H9 (cell line): Measurements from ENCODE around the gene PLA2G15. TPM values are rescaled to one million over a fixed set of nuclear protein-coding genes. Genes with fewer than 3 reads are reported as not detected.

Experiments used
- DNase-seq: peaks from one replicate; pipeline ENCODE4 v3.0.0-alpha.2; 2017
- H2AFZ ChIP-seq: one replicate; pipeline ENCODE4 v1.6.1; 2013; ENCODE audit warnings: mild to moderate bottlenecking, low read length, control low read depth, moderate library complexity
- H2AK5ac ChIP-seq: 2 replicates; pipeline ENCODE4 v1.6.1; 2013; ENCODE audit warnings: low read length, control low read depth, mixed read lengths; ENCODE audit not compliant: insufficient read length
- H2BK120ac ChIP-seq: one replicate; pipeline ENCODE4 v1.6.1; 2013; ENCODE audit warnings: low read depth, mild to moderate bottlenecking, low read length, control low read depth, inconsistent platforms; ENCODE audit not compliant: poor library complexity, severe bottlenecking
- H2BK12ac ChIP-seq: 2 replicates; pipeline ENCODE4 v1.6.1; 2013; ENCODE audit warnings: low read length, control low read depth, mixed read lengths, low read depth; ENCODE audit not compliant: insufficient read length
- H2BK15ac ChIP-seq: 2 replicates; pipeline ENCODE4 v1.6.1; 2013; ENCODE audit warnings: low read depth, low read length, control low read depth
- H2BK20ac ChIP-seq: one replicate; pipeline ENCODE4 v1.6.1; 2013; ENCODE audit warnings: low read depth, mild to moderate bottlenecking, low read length, control low read depth, inconsistent platforms; ENCODE audit not compliant: poor library complexity, severe bottlenecking
- H2BK5ac ChIP-seq: 2 replicates; pipeline ENCODE4 v1.6.1; 2013; ENCODE audit warnings: low read length, control low read depth, mixed read lengths; ENCODE audit not compliant: insufficient read length
- H3K14ac ChIP-seq: 2 replicates; pipeline ENCODE4 v1.6.1; 2013; ENCODE audit warnings: low read length, control low read depth; ENCODE audit not compliant: insufficient read depth
- H3K18ac ChIP-seq: 2 replicates; pipeline ENCODE4 v1.6.1; 2013; ENCODE audit warnings: low read depth, mild to moderate bottlenecking, mixed read lengths, low read length, control low read depth; ENCODE audit not compliant: insufficient read length
- H3K23ac ChIP-seq: 2 replicates; pipeline ENCODE4 v1.6.1; 2013; ENCODE audit warnings: low read length, control low read depth, mixed read lengths, low read depth; ENCODE audit not compliant: insufficient read length
- H3K23me2 ChIP-seq: 2 replicates; pipeline ENCODE4 v1.6.1; 2013; ENCODE audit warnings: low read depth, mild to moderate bottlenecking, mixed read lengths, low read length, control low read depth; ENCODE audit not compliant: insufficient read length, poor library complexity, severe bottlenecking
- H3K27ac ChIP-seq: 2 replicates; pipeline ENCODE4 v1.5.1; 2013; ENCODE audit warnings: low read length, control low read depth, mixed read lengths, low read depth; ENCODE audit not compliant: insufficient read length
- H3K27me3 ChIP-seq: 2 replicates; pipeline ENCODE4 v1.6.1; 2013; ENCODE audit warnings: low read length, control low read depth, inconsistent platforms; ENCODE audit not compliant: insufficient read depth
- H3K4ac ChIP-seq: 2 replicates; pipeline ENCODE4 v1.6.1; 2013; ENCODE audit warnings: low read depth, mild to moderate bottlenecking, control low read depth, inconsistent platforms, low read length, moderate library complexity
- H3K4me1 ChIP-seq: 2 replicates; pipeline ENCODE4 v1.6.1; 2013; ENCODE audit warnings: low read length, control low read depth, inconsistent platforms; ENCODE audit not compliant: insufficient read depth
- H3K4me2 ChIP-seq: 2 replicates; pipeline ENCODE4 v1.6.1; 2013; ENCODE audit warnings: low read length, control low read depth, mixed read lengths; ENCODE audit not compliant: insufficient read length, insufficient read depth
- H3K56ac ChIP-seq: 2 replicates; pipeline ENCODE4 v1.6.1; 2013; ENCODE audit warnings: low read depth, mild to moderate bottlenecking, mixed read lengths, low read length, control low read depth; ENCODE audit not compliant: insufficient read length
- H3K79me1 ChIP-seq: 2 replicates; pipeline ENCODE4 v1.6.1; 2013; ENCODE audit warnings: low read depth, mild to moderate bottlenecking, moderate library complexity, low read length, control low read depth, inconsistent platforms; ENCODE audit not compliant: insufficient read depth, poor library complexity, severe bottlenecking
- H3K79me2 ChIP-seq: 2 replicates; pipeline ENCODE4 v1.6.1; 2013; ENCODE audit warnings: low read length, control low read depth, inconsistent platforms; ENCODE audit not compliant: insufficient read depth
- H3K9ac ChIP-seq: 2 replicates; pipeline ENCODE4 v1.6.1; 2013; ENCODE audit warnings: low read length, control low read depth, mixed read lengths; ENCODE audit not compliant: insufficient read length; ENCODE audit errors: extremely low read depth
- H3K9me3 ChIP-seq: one replicate; pipeline ENCODE4 v1.6.1; 2013; ENCODE audit warnings: low read depth, low read length, inconsistent platforms; ENCODE audit not compliant: control insufficient read depth
- H3T11ph ChIP-seq: one replicate; pipeline ENCODE4 v1.6.1; 2013; ENCODE audit warnings: mild to moderate bottlenecking, low read length, control low read depth, inconsistent platforms
- H4K20me1 ChIP-seq: one replicate; pipeline ENCODE4 v1.6.1; 2013; ENCODE audit not compliant: control insufficient read depth, insufficient read length, insufficient read depth
- H4K5ac ChIP-seq: 2 replicates; pipeline ENCODE4 v1.6.1; 2013; ENCODE audit warnings: low read depth, mild to moderate bottlenecking, mixed read lengths, low read length, control low read depth; ENCODE audit not compliant: insufficient read length
- H4K8ac ChIP-seq: replicated peaks from 2 replicates; pipeline ENCODE4 v1.6.1; 2013; ENCODE audit warnings: low read length, control low read depth, mixed read lengths, low read depth; ENCODE audit not compliant: insufficient read length
- H4K91ac ChIP-seq: 2 replicates; pipeline ENCODE4 v1.6.1; 2013; ENCODE audit warnings: low read depth, mild to moderate bottlenecking, moderate library complexity, mixed read lengths, low read length, control low read depth; ENCODE audit not compliant: insufficient read length
- H3K27ac Mint-ChIP-seq, 3 experiments: 2 replicates in 2 of 3; 3 replicates in 1 of 3; pipeline ENCODE4 v1.8.0; 2020 to 2021; ENCODE audit warnings: mixed read lengths in 3 of 3, mild to moderate bottlenecking in 1 of 3, moderate library complexity in 1 of 3
- H3K27me3 Mint-ChIP-seq: 2 replicates; pipeline ENCODE4 v1.8.0; 2021; ENCODE audit warnings: low read depth, mild to moderate bottlenecking, moderate library complexity, mixed read lengths
- H3K36me3 Mint-ChIP-seq, 3 experiments: 2 replicates in 2 of 3; 3 replicates in 1 of 3; pipeline ENCODE4 v1.8.0; 2020 to 2021; ENCODE audit warnings: low read depth in 3 of 3, mixed read lengths in 3 of 3; ENCODE audit not compliant: insufficient read depth in 1 of 3
- H3K4me1 Mint-ChIP-seq, 2 experiments: 2 replicates each; pipeline ENCODE4 v1.8.0; 2020; ENCODE audit warnings: mixed read lengths in 2 of 2
- H3K4me3 Mint-ChIP-seq, 2 experiments: 2 replicates in 1 of 2; 3 replicates in 1 of 2; pipeline ENCODE4 v1.8.0; 2020 to 2021; ENCODE audit warnings: mild to moderate bottlenecking in 2 of 2, mixed read lengths in 2 of 2, moderate library complexity in 1 of 2
- H3K9me3 Mint-ChIP-seq, 2 experiments: 2 replicates in 1 of 2; 3 replicates in 1 of 2; pipeline ENCODE4 v1.8.0; 2020; ENCODE audit warnings: mild to moderate bottlenecking in 2 of 2, mixed read lengths in 2 of 2, moderate library complexity in 1 of 2
- WGBS: extraction: QIAGEN DNeasy Blood & Tissue Kit; methylation state at CpG from one replicate; pipeline ENCODE4 v1.1.7; 2013; ENCODE audit warnings: missing lambda C conversion rate, low lambda C conversion rate, mixed read lengths; ENCODE audit not compliant: insufficient read length; ENCODE audit errors: extremely low coverage; 5-methylcytosine and 5-hydroxymethylcytosine counted together
- total RNA-seq: library from RNA; stranded (reverse); gene quantifications from 2 replicates; pipeline ENCODE4 v1.2.1, GENCODE V29; 2021
- TF ChIP-seq, protein P1 (sequence below): fragments of 200-600 bp; sonication (generic); conservative IDR thresholded peaks from 3 replicates; pipeline ENCODE4 v1.8.0; 2021; ENCODE audit warnings: antibody characterized with exemption, mild to moderate bottlenecking

Gene PLA2G15
- total RNA-seq, 1 experiment from 2014 or later: 11.0 TPM

DNA sequence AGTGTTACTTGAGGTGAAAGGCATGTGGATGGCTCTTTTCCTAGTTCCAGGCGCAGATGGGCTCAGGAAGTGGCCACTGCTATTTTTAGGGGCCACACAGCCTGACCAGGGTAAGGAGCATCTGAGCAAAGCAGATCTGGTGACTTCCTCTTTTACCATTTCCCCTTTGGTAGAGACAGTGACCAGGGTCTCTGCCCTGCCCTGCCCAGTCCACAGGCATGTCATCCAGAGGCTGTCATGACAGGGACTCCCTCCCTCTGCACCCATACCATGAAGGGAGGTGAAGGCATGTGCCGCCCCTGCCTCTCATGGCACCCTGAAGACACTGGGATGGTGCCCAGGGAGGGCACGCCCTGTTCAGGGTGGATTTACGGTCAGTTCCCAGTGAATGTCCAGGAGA, 2.2 kb downstream of the PLA2G15 start:
- no peak for DNase-seq
- Histone ChIP-seq H3K4ac (no peak overlapping the region), H3K18ac (no peak overlapping the region), H3K27ac (no peak overlapping the region), H4K5ac (no peak overlapping the region), H4K8ac (no peak overlapping the region), H3T11ph (no peak overlapping the region), H2BK120ac (no peak overlapping the region), H3K9me3 (no peaks in the 10 kb centered on the region), H3K56ac (no peak overlapping the region), H2BK20ac (no peak overlapping the region), H2AFZ (no peak overlapping the region), H2BK5ac (no peak overlapping the region), H2BK12ac (no peak overlapping the region), H3K4me2 (no peak overlapping the region), H3K14ac (no peak overlapping the region), H3K9ac (no peak overlapping the region), H4K20me1 (no peaks in the 10 kb centered on the region), H3K79me1 (no peaks in the 10 kb centered on the region), H3K23me2 (peaks cover 11% of the 10 kb centered on the region), H2BK15ac (no peak overlapping the region), H3K79me2 (no peaks in the 10 kb centered on the region), H3K4me1 (no peaks in the 10 kb centered on the region), H2AK5ac (no peak overlapping the region), H4K91ac (no peak overlapping the region), H3K23ac (no peak overlapping the region), H3K27me3 (no peaks in the 10 kb centered on the region; the same call in 1 of the 2 replicates)
- WGBS: no CpG with 5 or more reads among the region's 4 CpGs
- Mint-ChIP-seq H3K27me3 (peaks cover 18% of the 10 kb centered on the region), H3K4me3 (no peak overlapping the region), H3K4me1 (peaks cover 15 to 16% of the 10 kb centered on the region in 2 experiments), H3K27ac (no peak overlapping the region; a peak in 1 of 7 replicates), H3K9me3 (no peaks in the 10 kb centered on the region), H3K36me3 (peaks cover 1 to 13% (median 7%) of the 10 kb centered on the region in 3 experiments; a peak in 5 of 7 replicates)
- TF ChIP-seq, protein P1, sequence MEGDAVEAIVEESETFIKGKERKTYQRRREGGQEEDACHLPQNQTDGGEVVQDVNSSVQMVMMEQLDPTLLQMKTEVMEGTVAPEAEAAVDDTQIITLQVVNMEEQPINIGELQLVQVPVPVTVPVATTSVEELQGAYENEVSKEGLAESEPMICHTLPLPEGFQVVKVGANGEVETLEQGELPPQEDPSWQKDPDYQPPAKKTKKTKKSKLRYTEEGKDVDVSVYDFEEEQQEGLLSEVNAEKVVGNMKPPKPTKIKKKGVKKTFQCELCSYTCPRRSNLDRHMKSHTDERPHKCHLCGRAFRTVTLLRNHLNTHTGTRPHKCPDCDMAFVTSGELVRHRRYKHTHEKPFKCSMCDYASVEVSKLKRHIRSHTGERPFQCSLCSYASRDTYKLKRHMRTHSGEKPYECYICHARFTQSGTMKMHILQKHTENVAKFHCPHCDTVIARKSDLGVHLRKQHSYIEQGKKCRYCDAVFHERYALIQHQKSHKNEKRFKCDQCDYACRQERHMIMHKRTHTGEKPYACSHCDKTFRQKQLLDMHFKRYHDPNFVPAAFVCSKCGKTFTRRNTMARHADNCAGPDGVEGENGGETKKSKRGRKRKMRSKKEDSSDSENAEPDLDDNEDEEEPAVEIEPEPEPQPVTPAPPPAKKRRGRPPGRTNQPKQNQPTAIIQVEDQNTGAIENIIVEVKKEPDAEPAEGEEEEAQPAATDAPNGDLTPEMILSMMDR: no peak
